Keratinocyte (primary cell): Measurements from ENCODE around the gene SLC17A9. TPM values are rescaled to one million over a fixed set of nuclear protein-coding genes. Genes with fewer than 3 reads are reported as not detected.

Source experiments
- DNase-seq: peaks from one replicate; pipeline ENCODE4 v3.0.0-alpha.2; 2011; ENCODE audit warnings: low read depth, missing footprints, low spot score
- FAIRE-seq: peaks from 2 replicates; lab custom pipeline; 2011; peaks lifted over from hg19 to GRCh38; lab: Jason Lieb, UNC
- H2AFZ ChIP-seq: 2 replicates; pipeline ENCODE4 v1.6.0; 2012; ENCODE audit warnings: low read length, control low read depth, inconsistent platforms; ENCODE audit not compliant: control insufficient read depth
- H3K27ac ChIP-seq: 2 replicates; pipeline ENCODE4 v1.5.1; 2011; ENCODE audit warnings: low read length; ENCODE audit not compliant: control insufficient read depth, insufficient read depth
- H3K27me3 ChIP-seq: 3 replicates; pipeline ENCODE4 v1.6.0; 2011; ENCODE audit warnings: low read length; ENCODE audit not compliant: control insufficient read depth, insufficient read depth; ENCODE audit errors: extremely low read depth
- H3K36me3 ChIP-seq, 2 experiments: 2 replicates in 1 of 2; 3 replicates in 1 of 2; pipeline ENCODE4 v1.5.1; 2011; ENCODE audit warnings: low read length in 2 of 2, mild to moderate bottlenecking in 1 of 2; ENCODE audit not compliant: control insufficient read depth in 2 of 2, insufficient read depth in 2 of 2; ENCODE audit errors: extremely low read depth in 1 of 2
- H3K4me1 ChIP-seq: 3 replicates; pipeline ENCODE4 v1.5.1; 2011; ENCODE audit warnings: low read length; ENCODE audit not compliant: control insufficient read depth, insufficient read depth; ENCODE audit errors: extremely low read depth
- H3K4me2 ChIP-seq: 3 replicates; pipeline ENCODE4 v1.6.0; 2011; ENCODE audit warnings: low read depth, low read length; ENCODE audit not compliant: control insufficient read depth, insufficient read depth; ENCODE audit errors: extremely low read depth
- H3K4me3 ChIP-seq, 3 experiments: fragments of 200-600 bp in 1 of 3; sonication (generic) in 1 of 3; 2 replicates in 2 of 3; 3 replicates in 1 of 3; pipeline ENCODE4 v1.5.1; 2011 to 2016; ENCODE audit warnings: low read length in 3 of 3, mild to moderate bottlenecking in 3 of 3, control low read depth in 2 of 3, inconsistent platforms in 1 of 3, low read depth in 1 of 3, mixed read lengths in 1 of 3, mixed run types in 1 of 3, moderate library complexity in 1 of 3; ENCODE audit not compliant: control insufficient read depth in 2 of 3, insufficient read depth in 2 of 3; ENCODE audit errors: extremely low read depth in 1 of 3
- H3K79me2 ChIP-seq: 2 replicates; pipeline ENCODE4 v1.6.0; 2012; ENCODE audit warnings: low read length; ENCODE audit not compliant: control insufficient read depth, insufficient read depth
- H3K9ac ChIP-seq: 3 replicates; pipeline ENCODE4 v1.6.0; 2011; ENCODE audit warnings: low read length; ENCODE audit not compliant: control insufficient read depth, insufficient read depth; ENCODE audit errors: extremely low read depth
- H3K9me1 ChIP-seq: 3 replicates; pipeline ENCODE4 v1.6.0; 2011; ENCODE audit warnings: low read length; ENCODE audit not compliant: control insufficient read depth, insufficient read depth; ENCODE audit errors: extremely low read depth
- H3K9me3 ChIP-seq: 2 replicates; pipeline ENCODE4 v1.5.1; 2012; ENCODE audit warnings: low read depth, low read length; ENCODE audit not compliant: control insufficient read depth
- H4K20me1 ChIP-seq: 3 replicates; pipeline ENCODE4 v1.6.0; 2011; ENCODE audit warnings: low read length; ENCODE audit not compliant: control insufficient read depth, insufficient read depth; ENCODE audit errors: extremely low read depth
- EZH2 ChIP-seq: IDR thresholded peaks from one replicate; pipeline ENCODE4 v1.6.1; 2012; ENCODE audit warnings: inconsistent platforms, mild to moderate bottlenecking, low read length, moderate library complexity
- dilution Hi-C: fragments of 300-500 bp; cut with MboI; formaldehyde crosslinking; loops from one replicate; pipeline ENCODE4 v1.7.0; 2020; ENCODE audit warnings: low sequenced_read_pairs; ENCODE audit not compliant: extremely low pct_ligation_motif_present
- polyA plus RNA-seq, 5 experiments: library from polyadenylated mRNA; depleted of rRNA in 3 of 5; stranded (reverse) in 3 of 5; stranded (forward) in 1 of 5; unstranded in 1 of 5; fragments of >200 nt; gene quantifications; 1 replicate in 1 of 5; 2 replicates in 3 of 5; 3 replicates in 1 of 5; pipeline versions ENCODE4 v1.2.1 to v1.2.3, GENCODE V29; 2011 to 2012; ENCODE audit warnings: missing spikeins in 2 of 5, low read depth in 1 of 5, low replicate concordance in 1 of 5
- TF ChIP-seq, protein P1 (sequence below), 3 experiments: IDR thresholded peaks in 1 of 3; conservative IDR thresholded peaks in 1 of 3; optimal IDR thresholded peaks in 1 of 3; 2 replicates in 2 of 3; 3 replicates in 1 of 3; pipeline versions ENCODE3 to v1.5.1; 2011; ENCODE audit warnings: low read length in 3 of 3, mild to moderate bottlenecking in 3 of 3, moderate library complexity in 2 of 3, control low read depth in 1 of 3, inconsistent platforms in 1 of 3; ENCODE audit not compliant: insufficient read depth in 2 of 3; ENCODE audit errors: extremely low read depth in 1 of 3

Gene SLC17A9
- polyA plus RNA-seq, 1 donor (not counting 4 experiments of a cell fraction or from before 2014, with no cell fraction given): not detected

DNA sequence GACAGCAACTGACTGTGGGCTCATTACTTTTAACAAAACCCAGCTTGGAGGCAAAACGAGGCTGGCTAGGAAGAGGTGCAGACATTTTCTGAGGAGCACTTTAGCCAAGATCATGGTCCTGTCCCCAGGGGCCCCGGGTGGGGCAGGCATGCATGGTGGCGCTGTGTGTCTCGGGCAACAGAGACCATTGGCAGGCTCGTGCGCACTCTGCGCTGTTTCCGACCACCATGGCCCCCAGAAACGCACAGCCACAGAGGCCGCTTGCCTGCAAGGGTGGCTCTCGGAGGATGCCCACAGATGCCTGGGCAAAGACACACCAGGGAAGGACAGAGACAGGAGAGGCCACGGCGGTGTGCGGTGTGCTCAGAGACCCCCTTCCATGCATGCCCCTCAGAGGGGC is 47.5 kb downstream of the SLC17A9 start:
- no peak overlapping the region for H3K4me3 ChIP-seq
- no peak for DNase-seq
- no peak overlapping the region for H3K27ac ChIP-seq
- no peak overlapping the region for H3K4me2 ChIP-seq
- H2AFZ ChIP-seq: no peak overlapping the region
- no peaks in the 10 kb centered on the region for H3K9me1 ChIP-seq
- no peak overlapping the region for H3K9ac ChIP-seq
- no peaks in the 10 kb centered on the region for H3K9me3 ChIP-seq
- dilution Hi-C loops: no loop called here
- FAIRE-seq: no peak
- no peaks in the 10 kb centered on the region for H3K36me3 ChIP-seq
- no peaks in the 10 kb centered on the region for H4K20me1 ChIP-seq
- TF ChIP-seq EZH2: no peak
- TF ChIP-seq, protein P1, sequence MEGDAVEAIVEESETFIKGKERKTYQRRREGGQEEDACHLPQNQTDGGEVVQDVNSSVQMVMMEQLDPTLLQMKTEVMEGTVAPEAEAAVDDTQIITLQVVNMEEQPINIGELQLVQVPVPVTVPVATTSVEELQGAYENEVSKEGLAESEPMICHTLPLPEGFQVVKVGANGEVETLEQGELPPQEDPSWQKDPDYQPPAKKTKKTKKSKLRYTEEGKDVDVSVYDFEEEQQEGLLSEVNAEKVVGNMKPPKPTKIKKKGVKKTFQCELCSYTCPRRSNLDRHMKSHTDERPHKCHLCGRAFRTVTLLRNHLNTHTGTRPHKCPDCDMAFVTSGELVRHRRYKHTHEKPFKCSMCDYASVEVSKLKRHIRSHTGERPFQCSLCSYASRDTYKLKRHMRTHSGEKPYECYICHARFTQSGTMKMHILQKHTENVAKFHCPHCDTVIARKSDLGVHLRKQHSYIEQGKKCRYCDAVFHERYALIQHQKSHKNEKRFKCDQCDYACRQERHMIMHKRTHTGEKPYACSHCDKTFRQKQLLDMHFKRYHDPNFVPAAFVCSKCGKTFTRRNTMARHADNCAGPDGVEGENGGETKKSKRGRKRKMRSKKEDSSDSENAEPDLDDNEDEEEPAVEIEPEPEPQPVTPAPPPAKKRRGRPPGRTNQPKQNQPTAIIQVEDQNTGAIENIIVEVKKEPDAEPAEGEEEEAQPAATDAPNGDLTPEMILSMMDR (optimal IDR thresholded peaks at IDR 0.05 in 1 of 3, IDR thresholded peaks at IDR 0.05 in 1 of 3, conservative IDR thresholded peaks at IDR 0.05 in 1 of 3; ENCODE audit: extremely low read depth in 1 of 3, insufficient read depth in 2 of 3, low read length in 3 of 3): no peak
- H3K27me3 ChIP-seq: peaks cover 78% of the 10 kb centered on the region
- H3K79me2 ChIP-seq: no peaks in the 10 kb centered on the region
- no peaks in the 10 kb centered on the region for H3K4me1 ChIP-seq

DNA sequence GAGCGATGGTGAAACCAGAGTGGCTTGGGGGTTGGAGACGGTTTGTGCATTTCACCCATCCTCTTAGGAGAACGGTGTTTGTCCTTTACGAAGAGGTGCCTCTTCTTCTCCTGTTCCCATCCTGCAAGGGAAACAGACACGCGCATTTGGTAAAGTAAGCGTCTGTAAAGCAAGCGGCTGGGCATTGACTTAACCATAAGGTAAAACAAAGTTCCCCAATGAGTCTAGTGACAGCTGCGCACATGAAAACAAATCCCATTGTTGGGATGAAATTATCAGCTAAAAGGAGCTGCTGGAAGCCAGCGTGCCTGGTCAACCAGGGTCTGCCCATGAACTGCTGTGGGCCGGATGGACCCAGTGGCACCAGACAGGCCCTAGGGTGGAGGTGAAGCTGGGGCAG is 48.4 kb downstream of the SLC17A9 start:
- no peak overlapping the region for H3K4me2 ChIP-seq
- H3K9me1 ChIP-seq: no peaks in the 10 kb centered on the region
- no peak overlapping the region for H3K27ac ChIP-seq
- H3K36me3 ChIP-seq: no peaks in the 10 kb centered on the region
- H2AFZ ChIP-seq: no peak overlapping the region
- H3K4me1 ChIP-seq: no peaks in the 10 kb centered on the region
- FAIRE-seq (no peak), DNase-seq (no peak)
- no peak overlapping the region for H3K4me3 ChIP-seq
- peak; percentile 48 for TF ChIP-seq EZH2
- TF ChIP-seq, protein P1 (optimal IDR thresholded peaks at IDR 0.05 in 1 of 3, IDR thresholded peaks at IDR 0.05 in 1 of 3, conservative IDR thresholded peaks at IDR 0.05 in 1 of 3; ENCODE audit: extremely low read depth in 1 of 3, insufficient read depth in 2 of 3, low read length in 3 of 3): no peak
- no peaks in the 10 kb centered on the region for H4K20me1 ChIP-seq
- dilution Hi-C loops: no loop called here
- H3K9ac ChIP-seq: no peak overlapping the region
- no peaks in the 10 kb centered on the region for H3K79me2 ChIP-seq
- H3K27me3 ChIP-seq: peaks cover 80% of the 10 kb centered on the region
- no peaks in the 10 kb centered on the region for H3K9me3 ChIP-seq
